GM12872 (cell line): Measurements from ENCODE around the gene AGBL1.

Source experiments
- TF ChIP-seq, protein P1 (sequence below): IDR thresholded peaks from 3 replicates; pipeline ENCODE4 v1.5.1; 2011; ENCODE audit warnings: low read depth, mild to moderate bottlenecking, low read length, moderate library complexity; ENCODE audit not compliant: insufficient read depth

Gene AGBL1

DNA sequence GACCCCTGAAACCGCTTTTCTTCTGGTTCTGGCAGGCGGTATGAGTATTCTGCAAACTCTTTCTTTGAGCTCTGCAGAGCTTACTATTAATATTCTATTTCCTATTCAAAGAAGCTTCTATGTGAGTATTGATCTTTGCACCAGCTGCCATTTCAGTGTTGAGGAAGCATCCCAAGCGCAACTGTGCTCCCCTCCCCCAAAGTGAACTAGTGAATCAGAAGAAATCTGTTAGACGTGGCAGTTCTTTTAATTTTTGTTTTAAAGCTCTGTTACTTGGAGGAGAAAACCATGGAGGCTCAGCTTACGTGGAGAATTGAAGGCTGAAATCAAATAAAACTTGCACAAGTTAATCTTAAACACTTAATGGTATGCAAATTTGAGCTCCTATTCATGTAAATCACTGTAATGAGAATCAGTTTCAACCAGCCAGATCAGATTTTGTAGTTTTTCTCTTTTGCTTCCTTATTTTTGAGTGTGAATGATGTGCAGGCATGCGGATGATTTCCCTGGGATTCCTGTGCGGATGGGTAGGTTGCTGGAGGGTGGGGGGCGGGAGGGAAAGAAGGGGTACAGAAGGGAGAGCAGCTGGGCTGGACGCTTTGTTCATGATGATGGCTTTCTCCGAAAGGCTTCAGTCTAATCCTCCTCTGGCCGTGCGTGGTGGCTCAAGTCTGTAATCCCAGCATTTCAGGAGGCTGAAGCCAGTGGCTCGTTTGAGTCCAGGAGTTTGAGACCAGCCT is 16.1 kb upstream of the AGBL1 start:
- TF ChIP-seq, protein P1, sequence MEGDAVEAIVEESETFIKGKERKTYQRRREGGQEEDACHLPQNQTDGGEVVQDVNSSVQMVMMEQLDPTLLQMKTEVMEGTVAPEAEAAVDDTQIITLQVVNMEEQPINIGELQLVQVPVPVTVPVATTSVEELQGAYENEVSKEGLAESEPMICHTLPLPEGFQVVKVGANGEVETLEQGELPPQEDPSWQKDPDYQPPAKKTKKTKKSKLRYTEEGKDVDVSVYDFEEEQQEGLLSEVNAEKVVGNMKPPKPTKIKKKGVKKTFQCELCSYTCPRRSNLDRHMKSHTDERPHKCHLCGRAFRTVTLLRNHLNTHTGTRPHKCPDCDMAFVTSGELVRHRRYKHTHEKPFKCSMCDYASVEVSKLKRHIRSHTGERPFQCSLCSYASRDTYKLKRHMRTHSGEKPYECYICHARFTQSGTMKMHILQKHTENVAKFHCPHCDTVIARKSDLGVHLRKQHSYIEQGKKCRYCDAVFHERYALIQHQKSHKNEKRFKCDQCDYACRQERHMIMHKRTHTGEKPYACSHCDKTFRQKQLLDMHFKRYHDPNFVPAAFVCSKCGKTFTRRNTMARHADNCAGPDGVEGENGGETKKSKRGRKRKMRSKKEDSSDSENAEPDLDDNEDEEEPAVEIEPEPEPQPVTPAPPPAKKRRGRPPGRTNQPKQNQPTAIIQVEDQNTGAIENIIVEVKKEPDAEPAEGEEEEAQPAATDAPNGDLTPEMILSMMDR = no peak

DNA sequence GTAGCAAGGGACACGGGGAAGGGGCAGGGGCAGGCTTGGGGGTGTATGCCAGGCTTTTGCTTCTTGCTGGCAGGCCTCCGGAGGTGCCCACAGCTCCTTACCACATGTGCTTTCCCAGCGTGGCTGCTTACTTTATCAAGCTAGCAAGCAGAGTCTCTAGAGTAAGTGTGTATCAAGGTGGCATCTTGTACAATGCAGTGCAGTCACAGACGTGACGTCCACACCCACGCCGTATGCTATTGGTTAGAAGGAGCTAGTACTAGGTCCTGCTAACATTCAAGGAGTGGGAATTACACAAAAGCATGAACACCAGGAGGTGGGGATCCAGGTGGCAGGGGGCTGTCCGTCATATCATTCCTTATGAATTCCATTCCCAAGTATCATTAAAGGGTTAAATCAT is 15.3 kb upstream of the AGBL1 start:
- TF ChIP-seq, protein P1 = no peak

DNA sequence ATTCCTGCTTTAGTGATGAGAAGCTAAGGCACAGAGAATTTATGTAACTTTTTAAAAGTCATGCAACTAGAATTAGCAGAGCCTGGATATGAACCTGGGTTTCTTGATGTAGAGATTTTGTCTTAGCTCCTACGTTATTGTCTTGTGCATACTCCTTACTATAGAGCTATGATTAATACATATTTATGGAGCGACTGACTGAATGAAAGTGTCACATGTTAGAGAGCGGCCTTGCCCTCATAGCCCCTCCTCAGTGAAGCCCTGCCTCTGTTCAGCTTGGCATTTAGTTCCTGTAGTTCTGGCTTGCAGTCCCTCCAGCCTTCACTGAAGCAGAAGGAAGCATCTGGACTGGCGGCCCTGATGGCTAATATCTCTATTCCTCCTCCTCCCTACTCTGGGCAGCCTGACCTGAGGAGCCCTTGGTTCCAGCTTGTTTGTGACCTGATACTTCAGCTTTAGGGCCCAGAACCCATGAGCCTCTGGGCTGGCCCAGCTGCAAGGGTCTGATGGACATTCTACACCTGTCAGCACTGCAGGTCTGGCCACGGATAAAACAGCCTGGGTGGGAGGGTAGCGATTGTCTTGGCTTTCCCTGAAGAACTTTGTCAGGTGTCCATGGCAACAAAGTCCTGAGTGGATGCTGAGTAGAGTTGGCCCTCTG is 13.4 kb upstream of the AGBL1 start:
- TF ChIP-seq, protein P1 = no peak

DNA sequence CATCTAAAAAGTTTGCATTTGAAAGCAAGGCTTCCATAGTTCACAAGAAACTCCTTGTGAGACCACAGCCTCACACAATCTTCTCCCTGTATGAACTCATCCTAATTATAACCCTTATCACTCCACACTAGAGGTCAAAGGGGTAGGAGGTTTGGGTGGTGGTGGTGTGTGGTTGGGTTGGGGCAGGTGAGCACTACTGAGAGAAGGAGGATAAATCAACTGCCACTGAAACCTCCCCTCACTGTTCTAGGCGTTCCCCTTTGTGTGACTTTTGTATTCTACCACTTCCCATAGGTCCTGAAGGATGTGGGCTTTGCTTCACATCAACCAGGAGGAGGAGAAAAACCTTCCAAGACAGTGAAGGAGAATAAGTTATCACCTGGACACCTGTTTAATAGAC is 6.4 kb upstream of the AGBL1 start:
- TF ChIP-seq, protein P1 = no peak

DNA sequence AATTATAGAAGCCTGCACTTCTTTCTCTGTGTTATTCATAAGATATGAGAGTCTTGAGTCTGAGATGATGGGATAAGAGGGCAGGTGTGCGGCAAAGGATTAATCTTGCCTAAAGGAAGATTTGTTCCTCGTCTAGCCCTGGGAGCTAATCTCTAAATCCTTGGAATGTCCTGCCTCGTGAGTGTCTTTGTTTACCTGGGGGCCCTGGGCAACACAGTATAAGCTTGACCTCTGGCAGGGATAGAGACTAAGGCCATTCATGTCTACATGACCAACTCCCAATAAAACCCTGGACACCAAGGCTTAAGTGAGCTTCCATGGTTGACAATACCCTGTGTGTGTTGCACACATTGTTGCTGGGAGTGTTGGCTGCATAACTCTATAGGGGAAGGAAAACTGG is 3.2 kb upstream of the AGBL1 start:
- TF ChIP-seq, protein P1 = no peak

DNA sequence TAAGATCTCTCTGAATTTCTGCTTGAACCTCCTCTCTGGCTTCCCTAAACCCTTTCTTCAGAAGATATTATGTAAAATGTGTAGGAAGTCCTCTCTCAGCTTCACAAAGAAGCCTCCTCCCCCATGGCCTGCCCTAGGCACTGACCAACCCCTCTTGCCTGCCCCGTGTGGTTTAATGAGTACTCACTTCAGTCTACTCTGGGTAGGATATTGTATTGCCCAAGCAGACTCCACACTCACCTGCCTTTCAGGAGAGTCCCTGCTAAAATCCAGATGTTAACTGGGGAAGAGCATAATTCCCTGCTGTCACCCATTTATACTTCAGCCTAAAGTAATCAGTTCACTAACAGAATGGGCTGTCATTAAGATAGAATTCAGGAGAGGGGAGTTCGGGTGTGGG is 2.6 kb upstream of the AGBL1 start:
- TF ChIP-seq, protein P1 = no peak

DNA sequence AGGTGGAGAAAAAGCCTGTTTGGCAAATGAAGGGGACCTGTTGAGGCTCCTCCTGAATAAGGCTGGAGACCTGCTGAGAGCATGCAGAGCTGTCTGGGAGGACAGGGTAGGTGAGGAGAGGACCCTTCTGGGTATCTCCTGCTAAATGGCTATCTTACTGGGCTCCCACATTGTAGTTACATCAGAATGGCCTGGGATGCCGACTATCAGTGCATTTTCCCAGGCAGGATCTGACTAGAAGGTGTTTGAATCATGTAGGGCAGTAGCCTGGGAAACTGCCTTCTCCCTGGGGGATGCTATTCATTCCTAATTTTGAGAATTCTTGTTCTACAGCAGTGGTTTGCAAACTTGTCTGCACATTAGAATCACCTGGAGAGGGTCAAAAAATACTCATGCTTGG is 631 bp downstream of the AGBL1 start:
- TF ChIP-seq, protein P1 = no peak
